GM23248 (cell line): ENCODE data around the gene ERC2. TPM values are rescaled to one million over a fixed set of nuclear protein-coding genes. Genes with fewer than 3 reads are reported as not detected.

Source experiments
- DNase-seq: peaks from one replicate; pipeline ENCODE4 v3.0.0-alpha.2; 2015
- H2AFZ ChIP-seq: fragments of 200-600 bp; sonication (generic); 2 replicates; pipeline ENCODE4 v1.6.1; 2016; ENCODE audit warnings: antibody characterized with exemption
- H3F3A ChIP-seq: fragments of 200-600 bp; sonication (generic); 2 replicates; pipeline ENCODE4 v1.6.1; 2016; ENCODE audit warnings: mild to moderate bottlenecking, antibody characterized with exemption, mixed run types; ENCODE audit not compliant: insufficient read depth
- H3K27ac ChIP-seq: fragments of 200-600 bp; sonication (generic); 2 replicates; pipeline ENCODE4 v1.5.1; 2016; ENCODE audit warnings: mild to moderate bottlenecking
- H3K27me3 ChIP-seq: fragments of 200-600 bp; sonication (generic); replicated peaks from 2 replicates; pipeline ENCODE4 v1.6.1; 2016; ENCODE audit warnings: mild to moderate bottlenecking; ENCODE audit not compliant: insufficient read depth
- H3K36me3 ChIP-seq: fragments of 200-600 bp; sonication (generic); 2 replicates; pipeline ENCODE4 v1.6.1; 2016; ENCODE audit warnings: low read depth, mild to moderate bottlenecking
- H3K4me1 ChIP-seq: fragments of 200-600 bp; sonication (generic); 2 replicates; pipeline ENCODE4 v1.6.1; 2016; ENCODE audit warnings: mild to moderate bottlenecking; ENCODE audit not compliant: insufficient read depth
- H3K4me2 ChIP-seq: fragments of 200-600 bp; sonication (generic); one replicate; pipeline ENCODE4 v1.6.1; 2016; ENCODE audit warnings: mild to moderate bottlenecking; ENCODE audit not compliant: unreplicated experiment
- H3K4me3 ChIP-seq: fragments of 200-600 bp; sonication (generic); 2 replicates; pipeline ENCODE4 v1.5.1; 2016; ENCODE audit warnings: mild to moderate bottlenecking
- H3K79me2 ChIP-seq: fragments of 200-600 bp; sonication (generic); 2 replicates; pipeline ENCODE4 v1.6.1; 2016; ENCODE audit warnings: mild to moderate bottlenecking; ENCODE audit not compliant: insufficient read depth
- H3K9ac ChIP-seq: fragments of 200-600 bp; sonication (generic); 2 replicates; pipeline ENCODE4 v1.6.1; 2016; ENCODE audit warnings: mild to moderate bottlenecking
- H3K9me2 ChIP-seq: fragments of 200-600 bp; sonication (generic); 2 replicates; pipeline ENCODE4 v1.6.1; 2016; ENCODE audit warnings: mixed run types, mild to moderate bottlenecking, moderate library complexity; ENCODE audit not compliant: insufficient read depth
- H3K9me3 ChIP-seq: fragments of 200-600 bp; sonication (generic); one replicate; pipeline ENCODE4 v1.6.1; 2017; ENCODE audit warnings: low read depth
- H4K20me1 ChIP-seq: fragments of 200-600 bp; sonication (generic); 2 replicates; pipeline ENCODE4 v1.6.0; 2016; ENCODE audit not compliant: insufficient read depth
- EZH2 ChIP-seq: fragments of 200-600 bp; sonication (generic); IDR thresholded peaks from 2 replicates; pipeline ENCODE4 v1.6.1; 2018; ENCODE audit warnings: antibody characterized with exemption, mild to moderate bottlenecking; ENCODE audit not compliant: insufficient read depth, poor library complexity, severe bottlenecking
- EZH2phosphoT487 ChIP-seq: fragments of 200-600 bp; sonication (generic); IDR thresholded peaks from 2 replicates; pipeline ENCODE4 v1.6.1; 2018; ENCODE audit warnings: antibody characterized with exemption, moderate library complexity, mild to moderate bottlenecking, low read depth; ENCODE audit not compliant: insufficient read depth
- WGBS, 2 experiments: methylation state at CpG; one replicate each; pipeline ENCODE4 v1.1.6; 2015 to 2017; ENCODE audit warnings: low lambda C conversion rate in 2 of 2, low coverage in 1 of 2; ENCODE audit errors: missing lambda C conversion rate in 2 of 2; 5-methylcytosine and 5-hydroxymethylcytosine counted together
- in situ Hi-C: fragments of 300-500 bp; cut with MboI; formaldehyde crosslinking; loops from 2 replicates; pipeline ENCODE4 v1.15.0; 2020
- polyA plus RNA-seq: library from polyadenylated mRNA; unstranded; fragments of >200 nt; fragmentation: Nextera tagmentation; extraction: Ambion mirVana; gene quantifications from 2 replicates; pipeline ENCODE4 v1.2.1, GENCODE V29; 2016
- total RNA-seq: library from RNA; depleted of rRNA; stranded (reverse); fragments of >200 nt; shearing (Covaris generic); gene quantifications from 2 replicates; pipeline ENCODE4 v1.2.3, GENCODE V29; 2014

The ERC2 gene
- total and polyA plus RNA-seq, 2 experiments from 2014 or later, result not detected

DNA sequence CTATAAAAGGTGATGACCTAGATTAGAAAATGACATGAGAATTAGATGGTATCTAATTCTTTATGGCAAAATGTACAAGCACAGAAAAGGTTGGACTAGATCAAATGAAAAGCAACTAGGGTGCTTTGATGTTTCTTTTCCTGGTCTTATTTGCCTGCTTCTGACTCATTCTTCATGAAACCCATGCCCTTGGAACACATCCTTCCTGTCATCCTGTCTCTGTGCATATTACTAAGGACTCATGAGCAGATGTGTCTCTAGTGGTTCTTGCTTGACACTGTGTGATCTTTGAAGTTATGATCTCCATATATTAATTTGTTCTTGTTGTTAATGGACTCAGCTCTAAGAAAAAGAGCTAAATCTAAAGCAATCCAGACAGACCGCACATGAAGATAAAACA is 314.0 kb downstream of the ERC2 start:
- H3K9ac ChIP-seq, result no peak overlapping the region
- in situ Hi-C loops, result no loop called here
- 97 to 100% methylated on average over 1 of the region's 1 CpG for WGBS, 2 experiments
- no peaks in the 10 kb centered on the region for H3K36me3 ChIP-seq
- no peaks in the 10 kb centered on the region for H3K9me2 ChIP-seq
- no peaks in the 10 kb centered on the region for H4K20me1 ChIP-seq
- no peak overlapping the region for H3K4me2 ChIP-seq
- H3K79me2 ChIP-seq, result no peaks in the 10 kb centered on the region
- 0 out of 2 replicates have a peak, but pooled peaks cover 5% of the 10 kb centered on the region for H3F3A ChIP-seq
- TF ChIP-seq EZH2phosphoT487 (no peak), EZH2 (no peak)
- no peaks in the 10 kb centered on the region for H3K27me3 ChIP-seq
- H3K27ac ChIP-seq, result no peak overlapping the region
- peaks cover 14% of the 10 kb centered on the region for H3K4me1 ChIP-seq
- no peak overlapping the region for H2AFZ ChIP-seq
- no peak overlapping the region for H3K4me3 ChIP-seq
- H3K9me3 ChIP-seq, result no peaks in the 10 kb centered on the region
- peak; percentile 33 for DNase-seq

DNA sequence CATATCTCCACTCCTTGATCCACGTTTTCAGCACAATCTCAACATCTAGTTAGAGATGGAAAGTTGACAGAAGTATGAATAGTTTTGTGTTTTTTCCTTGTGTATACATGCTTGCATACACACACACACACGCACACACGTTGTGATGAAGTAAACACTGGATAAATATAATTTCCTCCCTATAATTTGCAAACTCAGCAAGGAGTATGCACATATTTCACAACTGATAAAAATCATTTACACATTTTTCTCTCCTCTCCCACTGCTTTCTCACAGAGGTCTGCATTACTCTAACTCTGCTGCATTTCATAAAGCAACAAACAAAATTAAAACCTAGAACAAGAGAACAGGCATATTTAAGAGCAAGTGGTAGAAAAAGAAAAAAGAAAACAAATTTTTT is 320.9 kb downstream of the ERC2 start:
- no peaks in the 10 kb centered on the region for H3K36me3 ChIP-seq
- H3K9ac ChIP-seq, result no peak overlapping the region
- 0 out of 2 replicates have a peak, but pooled peaks cover 2% of the 10 kb centered on the region for H3K27me3 ChIP-seq
- H3K9me2 ChIP-seq, result no peaks in the 10 kb centered on the region
- H3F3A ChIP-seq, result no peaks in the 10 kb centered on the region
- no peak overlapping the region for H3K4me3 ChIP-seq
- H3K79me2 ChIP-seq, result no peaks in the 10 kb centered on the region
- peaks cover 6% of the 10 kb centered on the region; the same call in 1 of the 2 replicates for H3K4me1 ChIP-seq
- no peak for TF ChIP-seq EZH2
- no peak for TF ChIP-seq EZH2phosphoT487
- H4K20me1 ChIP-seq, result no peaks in the 10 kb centered on the region
- WGBS, 2 experiments, result 49 to 50% methylated on average over 3 of the region's 3 CpGs
- in situ Hi-C loops, result no loop called here
- no peak overlapping the region for H3K4me2 ChIP-seq
- H3K27ac ChIP-seq, result no peak overlapping the region
- no peaks in the 10 kb centered on the region for H3K9me3 ChIP-seq
- no peak for DNase-seq
- no peak overlapping the region for H2AFZ ChIP-seq

DNA sequence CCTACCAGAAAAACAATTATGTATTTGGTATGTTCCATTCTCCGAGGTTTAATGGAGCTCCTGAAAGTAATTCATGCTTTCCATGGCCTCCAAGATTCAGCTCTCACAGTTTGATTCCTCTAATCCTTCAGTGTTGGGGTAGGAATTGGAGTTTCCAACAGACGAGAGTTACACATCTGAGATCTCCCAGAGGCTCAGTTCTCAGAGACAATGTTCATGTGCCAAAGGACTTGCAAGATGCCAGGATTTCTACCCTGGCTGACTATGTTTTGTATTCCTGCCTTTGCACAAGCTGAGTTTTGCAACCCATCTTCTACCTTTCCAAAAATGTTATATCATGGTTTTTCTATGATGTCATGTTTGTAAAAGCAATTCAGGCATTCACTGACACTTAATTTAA is 322.9 kb downstream of the ERC2 start:
- 13 to 16% methylated on average over 2 of the region's 2 CpGs for WGBS, 2 experiments

DNA sequence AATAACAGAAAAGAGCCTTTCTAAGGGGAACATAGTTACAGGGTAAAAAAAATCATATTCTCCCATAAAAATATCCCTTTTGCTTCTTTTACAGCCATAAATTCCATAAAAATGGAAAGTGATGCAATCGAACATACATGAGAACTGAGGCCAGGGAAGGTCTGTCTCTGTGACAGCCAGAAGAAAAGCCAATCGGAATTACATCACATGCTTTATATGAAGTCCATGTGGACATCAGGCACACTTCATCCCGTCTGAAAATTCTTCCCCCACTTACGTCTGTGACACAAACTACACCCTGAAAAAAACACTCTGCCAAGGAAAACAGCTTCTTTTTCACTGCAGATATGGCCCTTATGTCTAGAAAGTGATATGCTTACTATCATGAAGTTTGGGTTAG is 323.5 kb downstream of the ERC2 start:
- in situ Hi-C loops, result no loop called here
- H3K4me3 ChIP-seq, result no peak overlapping the region

More for the DNA sequence above, 322.9 kb downstream of the ERC2 start:
- H3K36me3 ChIP-seq, result no peaks in the 10 kb centered on the region
- DNase-seq, result no peak
- H3K9me3 ChIP-seq, result no peaks in the 10 kb centered on the region
- in situ Hi-C loops, result no loop called here
- no peaks in the 10 kb centered on the region for H3F3A ChIP-seq
- no peaks in the 10 kb centered on the region for H4K20me1 ChIP-seq
- H2AFZ ChIP-seq, result 0 out of 2 replicates have a peak overlapping the region, but pooled peaks have one; percentile 45
- H3K9me2 ChIP-seq, result no peaks in the 10 kb centered on the region
- H3K27me3 ChIP-seq, result 0 out of 2 replicates have a peak, but pooled peaks cover 2% of the 10 kb centered on the region
- no peaks in the 10 kb centered on the region for H3K79me2 ChIP-seq
- H3K4me2 ChIP-seq, result no peak overlapping the region
- H3K4me1 ChIP-seq, result peaks cover 6% of the 10 kb centered on the region; the same call in 1 of the 2 replicates
- TF ChIP-seq EZH2phosphoT487 (no peak), EZH2 (no peak)
- H3K4me3 ChIP-seq, result no peak overlapping the region
- H3K9ac ChIP-seq, result no peak overlapping the region
- H3K27ac ChIP-seq, result no peak overlapping the region

More for the DNA sequence above, 323.5 kb downstream of the ERC2 start:
- no peak overlapping the region for H3K9ac ChIP-seq
- peak; percentile 17 for DNase-seq
- H4K20me1 ChIP-seq, result no peaks in the 10 kb centered on the region
- no peaks in the 10 kb centered on the region for H3K9me3 ChIP-seq
- WGBS, 2 experiments, result 13 to 16% methylated on average over 4 of the region's 4 CpGs
- no peak overlapping the region for H3K4me2 ChIP-seq
- TF ChIP-seq EZH2phosphoT487, result no peak
- no peak for TF ChIP-seq EZH2
- H2AFZ ChIP-seq, result peak overlapping the region; percentile 45; the same call in 1 of the 2 replicates
- H3K9me2 ChIP-seq, result no peaks in the 10 kb centered on the region
- no peaks in the 10 kb centered on the region for H3F3A ChIP-seq
- H3K27me3 ChIP-seq, result 0 out of 2 replicates have a peak, but pooled peaks cover 2% of the 10 kb centered on the region
- H3K36me3 ChIP-seq, result no peaks in the 10 kb centered on the region
- no peaks in the 10 kb centered on the region for H3K79me2 ChIP-seq
- peaks cover 6% of the 10 kb centered on the region; the same call in 1 of the 2 replicates for H3K4me1 ChIP-seq
- no peak overlapping the region for H3K27ac ChIP-seq
